ENCODE measurements around the gene GNB4. TPM values are rescaled to one million over a fixed set of nuclear protein-coding genes. Genes with fewer than 3 reads are reported as not detected.

The GNB4 gene
- total RNA-seq, 2 donors from 2014 or later: 11.9 to 13.8 TPM

- no peaks in the 10 kb centered on the region for H3K4me1 Mint-ChIP-seq
- no peaks in the 10 kb centered on the region for H3K27me3 ChIP-seq (ENCODE audit: control insufficient read depth, insufficient read depth, low read length, poor library complexity, severe bottlenecking)
- H3K36me3 Mint-ChIP-seq (ENCODE audit: low read depth): peaks cover 18% of the 10 kb centered on the region
- WGBS, 2 experiments (ENCODE audit: insufficient coverage in 1 of 2, insufficient read length in 1 of 2): 96% methylated on average over 2 of the region's 2 CpGs; no CpG with 5 or more reads in 1 of the 2 experiments
- no peak overlapping the region for H3K4me3 Mint-ChIP-seq
- H3K36me3 ChIP-seq (ENCODE audit: control insufficient read depth, insufficient read depth, low read length): peaks cover 48% of the 10 kb centered on the region
- no peaks in the 10 kb centered on the region for H3K9me3 Mint-ChIP-seq
- no peak overlapping the region for H3K9ac ChIP-seq (ENCODE audit: extremely low read depth, low read length, poor library complexity, severe bottlenecking)
- H3K4me3 ChIP-seq (ENCODE audit: low read length): no peak overlapping the region
- no peak for DNase-seq
- no peaks in the 10 kb centered on the region for H3K27me3 Mint-ChIP-seq (ENCODE audit: insufficient read depth)
- H3K4me1 ChIP-seq (ENCODE audit: control insufficient read depth, insufficient read depth, low read length): no peaks in the 10 kb centered on the region
- no peaks in the 10 kb centered on the region for H3K9me3 ChIP-seq (ENCODE audit: control insufficient read depth, low read length)
- TF ChIP-seq CTCF (conservative IDR thresholded peaks at IDR 0.05): no peak
- no peak overlapping the region for H3K27ac ChIP-seq (ENCODE audit: low read depth, low read length)
- H3K27ac Mint-ChIP-seq: no peak overlapping the region
Measured at GRCh38 chr3:179398574-179399231, 52.6 kb downstream of the GNB4 start.

DNA sequence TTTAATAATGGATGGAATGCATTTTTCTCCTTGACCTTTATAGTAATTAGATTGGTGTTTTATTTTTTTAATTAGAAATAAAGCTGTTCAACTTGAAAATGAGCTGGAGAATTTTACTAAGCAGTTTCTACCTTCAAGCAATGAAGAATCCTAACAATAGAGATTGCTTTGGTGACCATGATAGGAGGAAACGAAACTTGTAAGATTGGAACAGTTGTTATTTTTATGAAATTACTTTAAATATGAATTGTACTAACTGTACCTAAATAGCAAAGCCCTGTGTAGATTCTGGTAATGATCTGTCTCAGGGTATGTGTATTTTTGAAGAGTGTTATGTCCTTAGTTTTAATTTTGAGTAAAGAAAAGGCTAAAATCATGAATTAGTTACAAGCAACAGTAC lies 59.4 kb downstream of the GNB4 start:
- H3K9ac ChIP-seq (ENCODE audit: extremely low read depth, low read length, poor library complexity, severe bottlenecking): no peak overlapping the region
- DNase-seq: no peak
- WGBS, 2 experiments (ENCODE audit: insufficient coverage in 1 of 2, insufficient read length in 1 of 2): no CpG with 5 or more reads among the region's 1 CpG

GRCh38 chr3:179376474-179376873 lies 74.8 kb downstream of the GNB4 start:
- no peak for DNase-seq
- H3K27me3 ChIP-seq (ENCODE audit: control insufficient read depth, insufficient read depth, low read length, poor library complexity, severe bottlenecking): no peaks in the 10 kb centered on the region
- no peaks in the 10 kb centered on the region for H3K4me1 ChIP-seq (ENCODE audit: control insufficient read depth, insufficient read depth, low read length)
- Mint-ChIP-seq H3K27me3 (ENCODE audit: insufficient read depth) (no peaks in the 10 kb centered on the region), H3K36me3 (ENCODE audit: low read depth) (peaks cover 35% of the 10 kb centered on the region), H3K9me3 (no peaks in the 10 kb centered on the region), H3K4me3 (no peak overlapping the region), H3K27ac (no peak overlapping the region), H3K4me1 (no peaks in the 10 kb centered on the region)
- H3K9me3 ChIP-seq (ENCODE audit: control insufficient read depth, low read length): no peaks in the 10 kb centered on the region
- H3K36me3 ChIP-seq (ENCODE audit: control insufficient read depth, insufficient read depth, low read length): peaks cover 48% of the 10 kb centered on the region
- TF ChIP-seq CTCF (conservative IDR thresholded peaks at IDR 0.05): no peak
- no peak overlapping the region for H3K4me3 ChIP-seq (ENCODE audit: low read length)
- no CpG with 5 or more reads among the region's 1 CpG for WGBS, 2 experiments (ENCODE audit: insufficient coverage in 1 of 2, insufficient read length in 1 of 2)
- no peak overlapping the region for H3K9ac ChIP-seq (ENCODE audit: extremely low read depth, low read length, poor library complexity, severe bottlenecking)
- H3K27ac ChIP-seq (ENCODE audit: low read depth, low read length): no peak overlapping the region

More for the DNA sequence above, 59.4 kb downstream of the GNB4 start:
- H3K27me3 Mint-ChIP-seq (ENCODE audit: insufficient read depth): no peaks in the 10 kb centered on the region
- Histone ChIP-seq H3K4me1 (ENCODE audit: control insufficient read depth, insufficient read depth, low read length) (no peaks in the 10 kb centered on the region), H3K36me3 (ENCODE audit: control insufficient read depth, insufficient read depth, low read length) (peaks cover 68% of the 10 kb centered on the region), H3K27me3 (ENCODE audit: control insufficient read depth, insufficient read depth, low read length, poor library complexity, severe bottlenecking) (no peaks in the 10 kb centered on the region), H3K4me3 (ENCODE audit: low read length) (no peak overlapping the region), H3K27ac (ENCODE audit: low read depth, low read length) (no peak overlapping the region), H3K9me3 (ENCODE audit: control insufficient read depth, low read length) (no peaks in the 10 kb centered on the region)
- no peaks in the 10 kb centered on the region for H3K9me3 Mint-ChIP-seq
- no peak overlapping the region for H3K27ac Mint-ChIP-seq
- peaks cover 40% of the 10 kb centered on the region for H3K36me3 Mint-ChIP-seq (ENCODE audit: low read depth)
- H3K4me3 Mint-ChIP-seq: no peak overlapping the region
- no peaks in the 10 kb centered on the region for H3K4me1 Mint-ChIP-seq
- TF ChIP-seq CTCF (conservative IDR thresholded peaks at IDR 0.05): no peak
